Eye (tissue), 1 donor: ENCODE measurements around the gene RAB44.

Source experiments
- DNase-seq: peaks from one replicate; pipeline ENCODE4 v3.0.0-alpha.2; 2015

The RAB44 gene

DNA sequence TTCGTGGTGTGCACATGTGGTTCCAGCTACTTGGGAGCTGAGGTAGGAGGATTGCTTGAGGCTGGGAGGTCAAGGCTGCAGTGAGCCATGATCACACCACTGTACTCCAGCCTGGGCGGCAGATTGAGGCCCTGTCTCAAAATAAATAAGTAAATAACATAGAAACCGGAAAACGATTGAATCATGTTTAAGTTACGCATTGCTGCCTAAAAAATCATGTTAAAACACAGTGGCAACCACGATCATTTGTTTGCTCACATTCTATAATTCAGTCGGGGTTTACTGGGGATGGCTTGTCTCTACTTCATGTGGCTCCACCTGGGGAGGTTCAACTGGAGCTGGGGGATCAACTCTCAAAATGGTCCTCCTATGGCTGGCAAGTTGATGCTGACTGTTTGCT, 27.4 kb upstream of the RAB44 start:
- DNase-seq: no peak

GRCh38 chr6:36671687-36672375, 25.8 kb upstream of the RAB44 start:
- no peak for DNase-seq

- no peak for DNase-seq
Measured at GRCh38 chr6:36673882-36674281, 23.7 kb upstream of the RAB44 start.

- DNase-seq: no peak
Measured at GRCh38 chr6:36674942-36675341, 22.7 kb upstream of the RAB44 start.

- no peak for DNase-seq
Measured at GRCh38 chr6:36676141-36677058, 21.2 kb upstream of the RAB44 start.

DNA sequence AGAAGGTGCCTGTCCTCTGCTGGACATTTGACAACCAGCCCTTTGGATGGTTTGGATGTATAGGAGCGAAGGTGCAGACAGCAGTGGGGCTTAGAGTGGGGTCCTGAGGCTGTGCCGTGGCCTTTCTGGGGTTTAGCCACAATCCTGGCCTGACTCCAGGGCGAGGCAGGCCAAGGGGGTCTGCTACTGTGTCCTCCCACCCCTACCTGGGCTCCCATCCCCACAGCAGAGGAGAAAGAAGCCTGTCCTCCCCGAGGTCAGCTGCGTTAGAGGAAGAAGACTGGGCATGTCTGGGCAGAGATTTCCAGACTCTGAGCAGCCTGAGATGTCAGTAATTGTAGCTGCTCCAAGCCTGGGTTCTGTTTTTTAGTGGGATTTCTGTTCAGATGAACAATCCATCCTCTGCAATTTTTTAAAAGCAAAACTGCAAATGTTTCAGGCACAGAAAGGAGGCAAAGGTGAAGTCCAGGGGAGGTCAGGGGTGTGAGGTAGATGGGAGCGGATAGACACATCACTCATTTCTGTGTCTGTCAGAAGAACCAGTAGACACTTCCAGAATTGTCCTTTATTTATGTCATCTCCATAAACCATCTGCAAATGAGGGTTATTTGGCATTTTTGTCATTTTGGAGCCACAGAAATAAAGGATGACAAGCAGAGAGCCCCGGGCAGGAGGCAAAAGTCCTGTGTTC, 20.4 kb upstream of the RAB44 start:
- DNase-seq: no peak

DNA sequence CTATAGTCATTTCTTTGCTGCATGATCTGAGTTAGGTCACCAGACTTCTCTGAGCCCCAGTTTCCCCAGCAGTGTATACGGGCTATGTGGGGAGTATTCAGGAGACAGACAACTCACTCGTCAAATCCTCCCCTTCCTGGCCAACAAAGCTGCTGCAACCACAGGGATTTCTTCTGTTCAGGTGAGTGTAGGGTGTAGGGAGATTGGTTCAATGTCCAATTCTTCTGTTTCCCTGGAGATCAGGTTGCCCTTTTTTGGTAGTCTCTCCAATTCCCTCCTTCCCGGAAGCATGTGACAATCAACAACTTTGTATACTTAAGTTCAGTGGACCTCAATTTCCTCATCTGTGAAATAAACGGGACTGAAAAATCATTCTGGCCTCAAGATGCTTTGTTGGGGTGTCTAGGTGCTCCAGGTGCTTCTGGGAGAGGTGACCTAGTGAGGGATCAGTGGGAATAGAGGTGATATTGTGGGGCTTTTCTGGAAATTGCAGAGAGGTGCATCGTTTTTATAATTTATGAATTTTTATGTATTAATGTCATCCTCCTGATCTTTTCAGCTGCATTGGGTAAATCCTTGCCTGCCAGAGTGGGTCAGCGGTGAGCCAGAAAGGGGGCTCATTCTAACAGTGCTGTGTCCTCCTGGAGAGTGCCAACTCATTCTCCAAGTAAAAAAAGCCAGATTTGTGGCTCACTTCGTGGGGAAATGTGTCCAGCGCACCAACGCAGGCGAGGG, 19.7 kb upstream of the RAB44 start:
- peak; percentile 18 for DNase-seq

DNA sequence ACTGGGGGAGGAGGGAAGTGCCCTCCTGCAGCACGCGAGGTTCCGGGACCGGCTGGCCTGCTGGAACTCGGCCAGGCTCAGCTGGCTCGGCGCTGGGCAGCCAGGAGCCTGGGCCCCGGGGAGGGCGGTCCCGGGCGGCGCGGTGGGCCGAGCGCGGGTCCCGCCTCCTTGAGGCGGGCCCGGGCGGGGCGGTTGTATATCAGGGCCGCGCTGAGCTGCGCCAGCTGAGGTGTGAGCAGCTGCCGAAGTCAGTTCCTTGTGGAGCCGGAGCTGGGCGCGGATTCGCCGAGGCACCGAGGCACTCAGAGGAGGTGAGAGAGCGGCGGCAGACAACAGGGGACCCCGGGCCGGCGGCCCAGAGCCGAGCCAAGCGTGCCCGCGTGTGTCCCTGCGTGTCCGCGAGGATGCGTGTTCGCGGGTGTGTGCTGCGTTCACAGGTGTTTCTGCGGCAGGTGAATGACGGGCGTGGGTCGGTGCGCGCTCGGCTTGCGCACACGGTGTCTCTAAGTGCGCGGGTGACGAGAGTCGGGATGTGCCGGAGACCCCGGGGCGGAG, 19.1 kb upstream of the RAB44 start, which contains the start of gene CDKN1A:
Gene CDKN1A (plus strand): TSS at position 227 of the 555 bp plus-strand sequence. CDS start 5,388 bp downstream, outside the sequence.
- DNase-seq: peak; percentile 90

- peak; percentile 75 for DNase-seq
Measured at GRCh38 chr6:36679043-36679833, 18.4 kb upstream of the RAB44 start.

DNA sequence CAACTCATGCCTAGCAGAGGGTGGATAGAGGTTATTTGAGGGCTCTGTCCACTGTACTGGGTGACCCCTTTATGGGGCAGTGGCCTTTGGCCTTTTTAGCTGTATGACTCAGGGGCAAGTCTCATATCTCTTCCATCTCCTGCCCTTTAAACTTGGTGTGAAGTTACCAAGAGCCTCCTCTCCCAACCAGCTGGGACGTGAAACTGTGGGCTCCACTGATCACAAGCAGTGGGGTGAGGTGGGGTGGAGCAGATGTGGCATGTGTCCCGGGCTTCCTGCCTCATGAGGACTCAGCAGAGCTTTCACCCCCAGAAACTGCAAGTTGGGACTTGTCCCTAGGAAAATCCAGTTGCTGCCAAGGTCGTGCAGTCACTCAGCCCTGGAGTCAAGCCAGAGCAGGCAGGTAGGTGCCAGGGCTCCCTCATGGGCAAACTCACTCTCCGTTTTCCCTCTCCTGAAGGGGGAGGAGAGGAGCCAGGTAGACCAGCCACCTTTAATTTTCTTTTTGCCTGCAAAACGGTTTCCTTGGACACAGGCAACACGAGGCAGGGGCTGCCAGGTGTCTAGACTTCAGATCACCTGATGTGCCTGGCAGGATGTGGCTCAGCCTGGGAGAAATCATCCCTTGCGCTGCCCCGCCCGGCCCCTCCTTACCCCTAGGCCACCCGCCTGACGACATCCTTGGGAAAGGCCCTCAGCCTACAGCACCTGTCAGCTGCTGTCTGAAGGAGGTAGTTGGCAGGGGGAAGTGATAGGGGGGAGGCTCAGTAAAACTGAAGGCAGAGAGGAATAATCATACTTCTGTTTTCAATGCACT, 15.1 kb upstream of the RAB44 start:
- peak; percentile 18 for DNase-seq

DNA sequence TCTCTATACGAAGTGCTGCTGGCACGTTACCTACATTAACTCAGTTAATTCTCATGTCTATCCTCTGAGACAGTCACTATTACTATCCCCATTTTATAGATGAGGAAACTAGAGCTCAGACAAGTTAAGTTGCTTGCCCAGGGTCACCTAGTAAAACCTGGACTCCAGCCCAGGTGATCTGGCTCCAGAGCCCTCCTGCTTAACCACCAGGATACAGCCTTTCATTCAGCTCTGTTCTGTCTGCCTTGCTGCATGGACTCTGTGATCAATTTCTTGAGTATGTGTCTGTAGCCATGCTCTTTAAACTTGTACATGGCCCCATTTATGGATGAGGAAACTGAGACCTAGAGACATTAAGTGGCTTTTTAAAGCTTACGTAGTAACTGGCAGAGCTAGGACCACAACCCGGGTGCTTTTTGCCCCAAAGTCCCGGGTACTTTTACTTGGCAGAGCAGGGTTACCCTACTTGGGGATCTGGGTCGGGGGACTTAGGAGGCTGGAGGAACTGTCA, 14.4 kb upstream of the RAB44 start:
- DNase-seq: no peak

- no peak for DNase-seq
Measured at GRCh38 chr6:36683656-36684446, 13.8 kb upstream of the RAB44 start.

- no peak for DNase-seq
Measured at GRCh38 chr6:36684447-36684812, 13.2 kb upstream of the RAB44 start.

- peak; percentile 42 for DNase-seq
Measured at GRCh38 chr6:36685166-36685924, 12.3 kb upstream of the RAB44 start.

DNA sequence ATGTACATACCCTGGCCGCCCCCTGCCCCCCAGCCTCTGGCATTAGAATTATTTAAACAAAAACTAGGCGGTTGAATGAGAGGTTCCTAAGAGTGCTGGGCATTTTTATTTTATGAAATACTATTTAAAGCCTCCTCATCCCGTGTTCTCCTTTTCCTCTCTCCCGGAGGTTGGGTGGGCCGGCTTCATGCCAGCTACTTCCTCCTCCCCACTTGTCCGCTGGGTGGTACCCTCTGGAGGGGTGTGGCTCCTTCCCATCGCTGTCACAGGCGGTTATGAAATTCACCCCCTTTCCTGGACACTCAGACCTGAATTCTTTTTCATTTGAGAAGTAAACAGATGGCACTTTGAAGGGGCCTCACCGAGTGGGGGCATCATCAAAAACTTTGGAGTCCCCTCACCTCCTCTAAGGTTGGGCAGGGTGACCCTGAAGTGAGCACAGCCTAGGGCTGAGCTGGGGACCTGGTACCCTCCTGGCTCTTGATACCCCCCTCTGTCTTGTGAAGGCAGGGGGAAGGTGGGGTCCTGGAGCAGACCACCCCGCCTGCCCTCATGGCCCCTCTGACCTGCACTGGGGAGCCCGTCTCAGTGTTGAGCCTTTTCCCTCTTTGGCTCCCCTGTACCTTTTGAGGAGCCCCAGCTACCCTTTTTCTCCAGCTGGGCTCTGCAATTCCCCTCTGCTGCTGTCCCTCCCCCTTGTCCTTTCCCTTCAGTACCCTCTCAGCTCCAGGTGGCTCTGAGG, 11.5 kb upstream of the RAB44 start:
- no peak for DNase-seq

GRCh38 chr6:36686668-36687513, 10.7 kb upstream of the RAB44 start:
- DNase-seq: no peak
